H7 (cell line): ENCODE measurements around the gene HPX. TPM values are rescaled to one million over a fixed set of nuclear protein-coding genes. Genes with fewer than 3 reads are reported as not detected.

ENCODE experiments used
- total RNA-seq: library from RNA; depleted of rRNA; stranded (reverse); fragments of >200 nt; shearing (Covaris generic); gene quantifications from 2 replicates; pipeline ENCODE4 v1.2.3, GENCODE V29; 2014; rRNA removed

HPX gene
- total RNA-seq, 1 experiment from 2014 or later = 3.2 TPM

Other genes starting within 250 kb of the HPX start
- not detected in 2 replicates for gene OR52W1, start 241.8 kb downstream of the HPX start, total RNA-seq
- not detected in 2 replicates for gene C11orf42, start 235.4 kb downstream of the HPX start, total RNA-seq
- gene FHIP1B, start 206.4 kb downstream of the HPX start, total RNA-seq = 27.9 and 38.3 TPM in 2 replicates
- gene CNGA4, start 201.9 kb downstream of the HPX start, total RNA-seq = 0.17 and 0.67 TPM in 2 replicates
- 12.0 and 29.4 TPM in 2 replicates for gene CCKBR, start 181.1 kb downstream of the HPX start, total RNA-seq
- 93.4 and 179 TPM in 2 replicates for gene CAVIN3, start 120.5 kb downstream of the HPX start, total RNA-seq
- 6.2 and 13.3 TPM in 2 replicates for gene SMPD1, start 50.5 kb downstream of the HPX start, total RNA-seq
- gene APBB1, start 21.9 kb downstream of the HPX start, total RNA-seq = 42.5 and 57.2 TPM in 2 replicates
- 18.3 and 24.9 TPM in 2 replicates for gene TRIM3, start 33.0 kb upstream of the HPX start, total RNA-seq
- gene ARFIP2, start 40.3 kb upstream of the HPX start, total RNA-seq = 56.0 and 57.1 TPM in 2 replicates
- 23.1 and 24.9 TPM in 2 replicates for gene TIMM10B, start 40.5 kb upstream of the HPX start, total RNA-seq
- gene DNHD1, start 56.3 kb upstream of the HPX start, total RNA-seq = 5.9 and 11.2 TPM in 2 replicates
- 18.0 and 20.1 TPM in 2 replicates for gene RRP8, start 162.6 kb upstream of the HPX start, total RNA-seq
- 114 and 130 TPM in 2 replicates for gene ILK, start 162.8 kb upstream of the HPX start, total RNA-seq
- 121 and 198 TPM in 2 replicates for gene TAF10, start 171.2 kb upstream of the HPX start, total RNA-seq
- 13.9 and 17.1 TPM in 2 replicates for gene TPP1, start 178.4 kb upstream of the HPX start, total RNA-seq
- 15.7 and 16.8 TPM in 2 replicates for gene DCHS1, start 214.8 kb upstream of the HPX start, total RNA-seq
- 72.9 and 110 TPM in 2 replicates for gene MRPL17, start 242.4 kb upstream of the HPX start, total RNA-seq